MM.1S (cell line): Measurements from ENCODE around the gene TACC2.
"Not testable (repeated sequence)": the region's sequence is repeated elsewhere in the genome, so short reads cannot be mapped to it uniquely, and the experiment has no call there.

Experiments
- DNase-seq: peaks from one replicate; pipeline ENCODE4 v3.0.0-alpha.2; 2015
- H2AFZ ChIP-seq: fragments of 300-600 bp; sonication (generic); 2 replicates; pipeline ENCODE4 v1.6.0; 2016; ENCODE audit warnings: antibody characterized with exemption, low read length
- H3F3A ChIP-seq: fragments of 300-600 bp; sonication (generic); 2 replicates; pipeline ENCODE4 v1.6.1; 2016; ENCODE audit warnings: mild to moderate bottlenecking, antibody characterized with exemption, low read length, moderate library complexity, mixed read lengths; ENCODE audit not compliant: insufficient read depth
- H3K27ac ChIP-seq: fragments of 300-600 bp; sonication (generic); 2 replicates; pipeline ENCODE4 v1.5.1; 2016; ENCODE audit warnings: mild to moderate bottlenecking, low read length
- H3K27me3 ChIP-seq: fragments of 300-600 bp; sonication (generic); replicated peaks from 2 replicates; pipeline ENCODE4 v1.6.0; 2016; ENCODE audit warnings: low read length; ENCODE audit not compliant: insufficient read depth
- H3K36me3 ChIP-seq: fragments of 300-600 bp; sonication (generic); replicated peaks from 2 replicates; pipeline ENCODE4 v1.6.1; 2016; ENCODE audit warnings: mild to moderate bottlenecking, low read length, mixed read lengths; ENCODE audit not compliant: insufficient read depth
- H3K4me1 ChIP-seq: fragments of 300-600 bp; sonication (generic); 2 replicates; pipeline ENCODE4 v1.6.1; 2016; ENCODE audit warnings: low read length, mixed read lengths
- H3K4me2 ChIP-seq: fragments of 300-600 bp; sonication (generic); 2 replicates; pipeline ENCODE4 v1.6.0; 2016; ENCODE audit warnings: low read depth, low read length
- H3K4me3 ChIP-seq: fragments of 300-600 bp; sonication (generic); 2 replicates; pipeline ENCODE4 v1.5.1; 2016; ENCODE audit warnings: low read length, mixed read lengths
- H3K79me2 ChIP-seq: fragments of 300-600 bp; sonication (generic); 2 replicates; pipeline ENCODE4 v1.6.1; 2016; ENCODE audit warnings: mixed run types, low read length, mixed read lengths
- H3K9ac ChIP-seq: fragments of 300-600 bp; sonication (generic); 2 replicates; pipeline ENCODE4 v1.6.1; 2016; ENCODE audit warnings: low read length, mixed read lengths
- H3K9me2 ChIP-seq: fragments of 300-600 bp; sonication (generic); replicated peaks from 2 replicates; pipeline ENCODE4 v1.6.1; 2016; ENCODE audit warnings: mild to moderate bottlenecking, low read length, mixed read lengths; ENCODE audit not compliant: insufficient read depth
- H3K9me3 ChIP-seq: fragments of 300-600 bp; sonication (generic); replicated peaks from 2 replicates; pipeline ENCODE4 v1.6.1; 2016; ENCODE audit warnings: mild to moderate bottlenecking, low read length, mixed read lengths; ENCODE audit not compliant: insufficient read depth
- H4K20me1 ChIP-seq: fragments of 300-600 bp; sonication (generic); 2 replicates; pipeline ENCODE4 v1.6.1; 2016; ENCODE audit warnings: mild to moderate bottlenecking, low read length, moderate library complexity, mixed read lengths; ENCODE audit not compliant: insufficient read depth
- CTCF ChIP-seq: fragments of 300-600 bp; sonication (generic); IDR thresholded peaks from 2 replicates; pipeline ENCODE4 v1.5.1; 2016; ENCODE audit warnings: antibody characterized with exemption, low read length, mixed read lengths
- EZH2 ChIP-seq: fragments of 300-600 bp; sonication (generic); optimal IDR thresholded peaks from 2 replicates; pipeline ENCODE3; 2017; ENCODE audit warnings: low read depth, mild to moderate bottlenecking, antibody characterized with exemption, low read length, mixed read lengths
- EZH2phosphoT487 ChIP-seq: fragments of 300-600 bp; sonication (generic); IDR thresholded peaks from 2 replicates; pipeline ENCODE4 v1.6.1; 2018; ENCODE audit warnings: antibody characterized with exemption, low read length

TACC2 gene

GRCh38 chr10:122199070-122199469 is 210.1 kb downstream of the TACC2 start:
- TF ChIP-seq CTCF (no peak), EZH2 (no peak), EZH2phosphoT487 (no peak)
- Histone ChIP-seq H3K27me3 (no peaks in the 10 kb centered on the region), H3K9me3 (no peaks in the 10 kb centered on the region), H3K79me2 (no peaks in the 10 kb centered on the region), H3K4me3 (no peak overlapping the region), H3F3A (no peaks in the 10 kb centered on the region), H3K4me2 (no peak overlapping the region), H3K9me2 (no peaks in the 10 kb centered on the region), H4K20me1 (no peaks in the 10 kb centered on the region), H3K36me3 (no peaks in the 10 kb centered on the region), H3K27ac (no peak overlapping the region), H3K9ac (no peak overlapping the region), H2AFZ (no peak overlapping the region), H3K4me1 (no peaks in the 10 kb centered on the region)
- DNase-seq, result no peak

GRCh38 chr10:122199689-122200088 is 210.7 kb downstream of the TACC2 start:
- H2AFZ ChIP-seq, result no peak overlapping the region
- H3K9me2 ChIP-seq, result no peaks in the 10 kb centered on the region
- H3K4me3 ChIP-seq, result no peak overlapping the region
- H3K27me3 ChIP-seq, result no peaks in the 10 kb centered on the region
- no peaks in the 10 kb centered on the region for H3K9me3 ChIP-seq
- H3K4me2 ChIP-seq, result no peak overlapping the region
- H3K4me1 ChIP-seq, result no peaks in the 10 kb centered on the region
- no peak overlapping the region for H3K27ac ChIP-seq
- TF ChIP-seq CTCF, result no peak
- no peak for TF ChIP-seq EZH2phosphoT487
- TF ChIP-seq EZH2, result no peak
- no peak overlapping the region for H3K9ac ChIP-seq
- no peak for DNase-seq
- no peaks in the 10 kb centered on the region for H4K20me1 ChIP-seq
- H3K36me3 ChIP-seq, result no peaks in the 10 kb centered on the region
- no peaks in the 10 kb centered on the region for H3F3A ChIP-seq
- no peaks in the 10 kb centered on the region for H3K79me2 ChIP-seq

- H3F3A ChIP-seq, result no peaks in the 10 kb centered on the region
- H3K9ac ChIP-seq, result no peak overlapping the region
- H3K4me1 ChIP-seq, result no peaks in the 10 kb centered on the region
- H4K20me1 ChIP-seq, result no peaks in the 10 kb centered on the region
- no peak overlapping the region for H3K27ac ChIP-seq
- no peak for TF ChIP-seq CTCF
- no peak for TF ChIP-seq EZH2phosphoT487
- no peak for TF ChIP-seq EZH2
- no peak for DNase-seq
- no peaks in the 10 kb centered on the region for H3K27me3 ChIP-seq
- no peaks in the 10 kb centered on the region for H3K9me3 ChIP-seq
- H3K4me2 ChIP-seq, result no peak overlapping the region
- H3K4me3 ChIP-seq, result no peak overlapping the region
- no peaks in the 10 kb centered on the region for H3K36me3 ChIP-seq
- H3K9me2 ChIP-seq, result no peaks in the 10 kb centered on the region
- no peak overlapping the region for H2AFZ ChIP-seq
- no peaks in the 10 kb centered on the region for H3K79me2 ChIP-seq
Measured at GRCh38 chr10:122201401-122201800, 212.4 kb downstream of the TACC2 start.

- H3K27ac ChIP-seq, H3K36me3 ChIP-seq, H3F3A ChIP-seq, H3K9ac ChIP-seq, H3K79me2 ChIP-seq, H3K4me1 ChIP-seq, H3K4me2 ChIP-seq, DNase-seq, H3K4me3 ChIP-seq, H3K9me3 ChIP-seq, H3K9me2 ChIP-seq, H4K20me1 ChIP-seq, H3K27me3 ChIP-seq, H2AFZ ChIP-seq: not testable (repeated sequence)
Measured at GRCh38 chr10:122203180-122203579, 214.2 kb downstream of the TACC2 start.
